ENCODE measurements around the gene VOPP1.

VOPP1 gene

DNA sequence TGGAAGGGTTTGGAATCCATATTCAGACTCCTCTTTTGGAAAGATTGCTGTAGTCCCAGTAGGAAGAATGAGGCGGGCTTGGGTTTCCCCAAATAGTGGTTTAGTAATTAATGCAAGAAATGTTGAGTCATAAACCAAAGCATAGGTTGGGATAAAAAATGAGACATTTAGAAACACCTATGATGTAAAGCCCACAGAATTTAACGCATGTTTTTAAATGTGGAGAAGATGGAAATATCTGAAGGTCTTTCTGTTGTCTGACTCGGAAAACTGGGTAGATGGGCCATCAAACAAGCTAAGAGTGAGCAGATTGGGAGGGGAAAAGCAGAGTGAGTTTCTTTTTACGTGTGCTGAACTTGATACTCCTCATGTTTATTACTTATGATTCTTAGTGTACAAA, 145.0 kb downstream of the VOPP1 start:
- no peak for DNase-seq

DNA sequence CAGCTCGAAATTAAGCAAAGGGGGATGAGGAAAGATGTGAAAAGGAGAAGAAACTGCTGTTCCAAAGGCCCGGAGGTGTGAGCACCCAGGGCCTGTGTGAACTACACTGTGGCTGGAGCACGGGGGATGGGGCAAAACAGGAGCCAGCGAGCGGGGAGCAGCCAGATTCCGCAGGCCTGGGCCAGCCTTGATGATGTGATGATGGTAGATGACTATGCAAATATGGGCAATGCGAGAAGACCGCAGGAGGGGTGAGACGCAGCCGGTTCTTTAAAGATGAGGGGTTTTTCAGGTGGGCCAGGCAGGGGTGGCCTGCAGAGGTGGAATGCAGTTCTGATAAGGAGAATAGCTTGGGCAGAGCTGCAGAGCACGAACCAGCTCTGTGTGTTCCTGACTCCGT, 145.6 kb downstream of the VOPP1 start:
- DNase-seq, result no peak

DNA sequence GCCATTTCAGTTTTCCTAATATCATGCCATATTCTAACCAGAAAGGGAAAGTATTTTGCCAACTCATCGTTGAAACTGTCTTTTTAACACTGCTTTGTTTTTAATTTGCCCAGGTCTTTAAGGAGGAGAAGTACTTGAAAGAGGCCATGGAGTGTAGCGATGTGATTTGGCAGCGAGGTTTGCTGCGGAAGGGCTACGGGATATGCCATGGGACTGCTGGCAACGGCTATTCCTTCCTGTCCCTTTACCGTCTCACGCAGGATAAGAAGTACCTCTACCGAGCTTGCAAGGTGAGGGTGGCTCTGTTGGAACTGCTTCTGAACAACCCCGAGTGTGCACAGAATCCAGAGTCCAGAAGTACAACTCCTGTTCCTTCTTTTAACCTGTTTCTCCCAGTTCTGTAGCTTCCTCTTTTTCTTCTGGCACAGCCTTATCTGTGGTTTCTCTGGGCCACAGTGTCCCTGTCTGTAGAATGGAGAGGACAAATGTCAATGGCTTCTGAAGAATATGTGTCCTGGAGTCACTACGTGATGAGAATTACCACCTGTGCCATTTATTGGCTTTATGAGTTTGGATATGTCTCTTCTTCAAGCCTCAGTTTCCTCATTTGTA, 147.1 kb downstream of the VOPP1 start:
- DNase-seq, result no peak

DNA sequence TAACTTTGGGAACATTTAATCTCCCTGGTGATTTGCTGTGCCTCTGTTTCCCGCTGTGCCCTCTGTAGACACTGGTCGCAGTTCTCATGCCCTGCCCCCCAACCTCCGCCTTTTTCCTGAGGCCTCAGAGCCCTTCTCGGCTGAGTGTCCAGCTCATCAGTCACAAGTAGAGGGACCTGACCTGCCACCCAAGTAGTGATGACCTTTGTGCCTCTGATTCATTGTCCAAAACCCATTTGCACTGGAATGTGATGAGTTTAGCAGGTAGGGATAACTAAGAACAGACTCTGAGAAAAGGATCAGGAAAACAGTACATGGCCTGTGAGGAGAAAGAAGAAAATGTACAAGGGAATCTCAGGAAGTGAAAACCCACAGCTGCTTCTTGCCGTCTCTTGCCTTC, 148.4 kb downstream of the VOPP1 start:
- DNase-seq, result no peak

DNA sequence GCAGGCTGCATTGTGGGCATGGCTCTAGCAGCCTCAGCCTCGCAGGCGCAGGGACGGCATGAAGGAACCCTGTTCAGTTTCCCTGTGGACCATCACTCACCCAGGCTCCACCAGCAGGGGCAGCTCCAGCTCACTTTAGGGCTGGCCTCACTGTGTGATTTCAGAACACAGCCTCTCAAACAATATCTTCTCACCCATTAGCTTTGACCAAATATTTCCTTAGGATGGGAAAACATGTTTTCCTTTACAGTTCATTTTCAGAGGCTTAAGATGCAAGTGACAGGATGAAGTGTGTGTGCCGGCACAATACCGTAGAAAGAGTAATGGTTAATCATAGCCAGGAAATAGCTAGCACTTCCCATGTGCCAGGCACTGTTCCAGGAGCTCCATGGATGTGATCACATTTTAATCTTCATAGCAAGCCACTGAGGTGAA, 149.0 kb downstream of the VOPP1 start:
- no peak for DNase-seq
